Muscle layer of colon (tissue), 2 donors: Measurements from ENCODE around the gene POLR1D.

Experiments
- H3K27ac ChIP-seq: one replicate; pipeline ENCODE4 v1.7.0; 2013; ENCODE audit warnings: low read depth, mild to moderate bottlenecking, low read length, moderate library complexity
- H3K27me3 ChIP-seq, 2 donors: one replicate each; pipeline ENCODE4 v1.7.0; 2013; ENCODE audit warnings: low read length in 2 of 2, mild to moderate bottlenecking in 2 of 2; ENCODE audit not compliant: insufficient read depth in 2 of 2, control insufficient read depth in 1 of 2
- H3K36me3 ChIP-seq: one replicate; pipeline ENCODE4 v1.7.0; 2013; ENCODE audit warnings: mild to moderate bottlenecking, low read length; ENCODE audit not compliant: insufficient read depth
- H3K4me1 ChIP-seq: one replicate; pipeline ENCODE4 v1.7.0; 2013; ENCODE audit warnings: mild to moderate bottlenecking, low read length; ENCODE audit not compliant: insufficient read depth
- H3K4me3 ChIP-seq, 2 donors: one replicate each; pipeline ENCODE4 v1.7.0; 2013; ENCODE audit warnings: low read length in 2 of 2, low read depth in 1 of 2, mild to moderate bottlenecking in 1 of 2, moderate library complexity in 1 of 2
- H3K9ac ChIP-seq: one replicate; pipeline ENCODE4 v1.7.0; 2013; ENCODE audit warnings: low read length
- H3K9me3 ChIP-seq: one replicate; pipeline ENCODE4 v1.7.0; 2013; ENCODE audit warnings: mild to moderate bottlenecking, low read length
- donor health status: abdominal sarcoma.
- donor health status: Adenocarcinoma of cecum.

The POLR1D gene

DNA sequence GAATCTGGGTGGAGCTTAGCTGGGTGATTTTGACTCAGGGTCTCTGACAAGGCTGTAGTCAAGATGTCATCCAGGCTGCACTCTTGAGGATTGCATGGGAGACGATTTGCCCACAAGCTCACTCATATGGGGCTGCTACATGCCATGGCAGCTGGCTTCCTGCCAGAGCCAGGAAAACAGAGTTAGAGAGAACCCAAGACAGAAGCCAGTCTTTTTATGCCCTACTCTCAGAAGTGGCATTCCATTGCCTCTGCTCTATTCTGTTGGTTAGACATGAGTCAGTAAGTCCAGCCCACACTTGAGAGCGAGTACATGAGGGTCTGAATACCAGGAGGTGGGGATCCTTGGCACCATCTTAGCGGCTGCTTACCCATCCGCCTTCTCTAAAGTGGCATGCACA is 9.5 kb downstream of the POLR1D start:
- H3K4me1 ChIP-seq = peaks cover 5% of the 10 kb centered on the region
- H3K9ac ChIP-seq = no peak overlapping the region
- H3K4me3 ChIP-seq = no peak overlapping the region
- no peaks in the 10 kb centered on the region for H3K36me3 ChIP-seq
- H3K9me3 ChIP-seq = no peaks in the 10 kb centered on the region
- H3K27ac ChIP-seq = no peak overlapping the region
- no peaks in the 10 kb centered on the region for H3K27me3 ChIP-seq

DNA sequence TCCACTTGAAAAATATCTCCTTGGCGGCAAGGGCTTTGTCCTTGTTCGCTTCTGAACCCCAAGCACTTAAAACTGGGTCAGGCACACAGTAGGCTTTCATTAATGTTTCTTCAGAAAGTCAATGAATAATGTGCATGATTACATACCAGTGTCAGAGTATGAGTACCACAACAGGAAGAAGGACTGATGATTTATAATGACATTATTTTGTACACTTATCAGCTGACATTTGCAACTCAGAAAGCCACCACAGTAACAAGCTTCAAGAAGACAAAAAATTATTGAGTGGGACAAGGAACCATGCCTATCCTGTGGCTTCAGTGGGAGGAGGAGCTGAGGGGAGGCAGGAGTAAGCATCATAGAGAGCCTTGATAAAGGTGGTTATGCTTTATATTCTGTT is 10.0 kb downstream of the POLR1D start:
- no peak overlapping the region for H3K4me3 ChIP-seq
- H3K9ac ChIP-seq = no peak overlapping the region
- H3K27ac ChIP-seq = no peak overlapping the region
- H3K9me3 ChIP-seq = no peaks in the 10 kb centered on the region
- no peaks in the 10 kb centered on the region for H3K36me3 ChIP-seq
- H3K4me1 ChIP-seq = peaks cover 10% of the 10 kb centered on the region
- H3K27me3 ChIP-seq = no peaks in the 10 kb centered on the region

DNA sequence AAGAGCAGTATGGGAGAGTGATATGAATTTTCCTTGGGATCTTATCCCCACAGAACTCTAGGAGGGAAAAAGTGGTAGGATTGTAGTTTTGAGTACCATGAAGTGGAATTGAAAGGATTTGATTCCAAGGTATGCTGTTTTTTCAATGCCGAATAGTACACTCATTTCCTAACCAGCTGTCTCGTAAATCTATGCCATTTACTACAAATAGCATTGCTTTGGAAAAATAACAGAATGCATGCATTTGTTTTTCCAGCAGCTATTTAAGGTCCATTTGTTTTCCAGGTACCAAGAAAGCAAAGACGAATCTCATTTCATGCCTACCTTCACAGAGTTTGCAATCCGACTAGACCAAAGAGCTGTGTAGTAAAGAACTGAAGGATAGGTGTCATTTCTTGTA is 10.5 kb downstream of the POLR1D start:
- Histone ChIP-seq H3K4me3 (no peak overlapping the region), H3K36me3 (no peaks in the 10 kb centered on the region), H3K9me3 (no peaks in the 10 kb centered on the region), H3K27me3 (no peaks in the 10 kb centered on the region), H3K9ac (no peak overlapping the region), H3K4me1 (peaks cover 15% of the 10 kb centered on the region), H3K27ac (no peak overlapping the region)

DNA sequence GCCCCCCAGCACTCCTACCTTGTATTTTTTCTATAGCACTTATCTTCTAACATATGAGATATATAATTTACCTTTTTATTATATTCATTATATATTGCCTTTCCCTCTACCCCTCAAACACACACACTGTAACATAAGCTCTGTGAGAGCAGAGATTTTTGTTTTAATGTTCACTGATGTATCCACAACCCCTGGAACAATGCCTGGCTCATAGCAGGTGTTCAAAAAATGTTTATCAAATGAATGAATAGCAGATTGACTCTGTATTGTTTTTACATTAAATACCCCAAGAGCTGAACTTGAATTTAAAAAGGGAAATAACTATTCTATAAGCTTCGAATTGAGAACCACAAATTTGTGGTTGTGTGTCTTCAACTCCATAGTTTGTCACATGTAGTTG is 11.0 kb downstream of the POLR1D start:
- no peak overlapping the region for H3K27ac ChIP-seq
- H3K36me3 ChIP-seq = no peaks in the 10 kb centered on the region
- peaks cover 17% of the 10 kb centered on the region for H3K4me1 ChIP-seq
- no peaks in the 10 kb centered on the region for H3K27me3 ChIP-seq
- no peak overlapping the region for H3K9ac ChIP-seq
- H3K4me3 ChIP-seq = no peak overlapping the region
- no peaks in the 10 kb centered on the region for H3K9me3 ChIP-seq

DNA sequence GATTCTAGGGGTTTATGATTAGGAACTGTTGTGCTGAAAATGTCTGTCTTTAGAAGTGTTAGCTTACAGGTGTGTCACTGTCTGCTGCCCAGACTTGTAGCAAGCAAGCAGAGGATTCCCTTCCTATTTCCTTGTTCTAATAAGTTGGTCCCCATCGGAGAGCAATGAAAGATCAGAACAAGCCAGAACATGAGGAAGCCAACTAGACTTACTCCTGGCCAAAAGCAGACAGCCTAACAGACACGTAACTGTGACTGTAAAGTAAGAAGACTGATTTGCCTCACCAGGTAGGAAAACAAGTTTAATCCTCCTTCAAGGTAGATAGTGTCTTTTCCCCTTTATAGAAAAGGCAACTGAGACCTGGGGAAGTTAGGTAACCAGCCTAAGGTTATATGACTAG is 12.5 kb downstream of the POLR1D start:
- Histone ChIP-seq H3K4me3 (no peak overlapping the region), H3K9me3 (no peaks in the 10 kb centered on the region), H3K27me3 (no peaks in the 10 kb centered on the region), H3K9ac (no peak overlapping the region), H3K36me3 (no peaks in the 10 kb centered on the region), H3K4me1 (peaks cover 32% of the 10 kb centered on the region), H3K27ac (no peak overlapping the region)

DNA sequence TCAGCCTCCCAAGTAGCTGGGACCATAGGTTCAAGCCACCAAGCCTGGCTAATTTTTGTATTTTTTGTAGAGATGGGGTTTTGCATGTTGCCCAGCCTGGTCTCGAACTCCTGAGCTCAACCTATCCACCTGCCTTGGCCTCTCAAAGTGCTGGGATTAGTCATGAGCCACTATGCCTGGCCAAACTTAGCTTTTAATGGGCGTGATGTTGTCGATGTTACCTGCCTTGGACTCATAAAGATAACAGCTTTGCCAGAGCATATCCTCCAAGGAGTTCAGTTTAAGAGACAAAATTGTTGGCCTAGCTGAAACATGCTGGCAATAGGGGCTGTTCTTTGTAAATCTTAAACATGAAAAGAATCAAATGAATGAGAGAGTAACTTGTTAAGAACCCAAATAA is 13.1 kb downstream of the POLR1D start:
- no peak overlapping the region for H3K27ac ChIP-seq
- no peaks in the 10 kb centered on the region for H3K27me3 ChIP-seq
- H3K4me3 ChIP-seq = no peak overlapping the region
- H3K9me3 ChIP-seq = no peaks in the 10 kb centered on the region
- H3K9ac ChIP-seq = no peak overlapping the region
- no peaks in the 10 kb centered on the region for H3K36me3 ChIP-seq
- H3K4me1 ChIP-seq = peaks cover 37% of the 10 kb centered on the region

DNA sequence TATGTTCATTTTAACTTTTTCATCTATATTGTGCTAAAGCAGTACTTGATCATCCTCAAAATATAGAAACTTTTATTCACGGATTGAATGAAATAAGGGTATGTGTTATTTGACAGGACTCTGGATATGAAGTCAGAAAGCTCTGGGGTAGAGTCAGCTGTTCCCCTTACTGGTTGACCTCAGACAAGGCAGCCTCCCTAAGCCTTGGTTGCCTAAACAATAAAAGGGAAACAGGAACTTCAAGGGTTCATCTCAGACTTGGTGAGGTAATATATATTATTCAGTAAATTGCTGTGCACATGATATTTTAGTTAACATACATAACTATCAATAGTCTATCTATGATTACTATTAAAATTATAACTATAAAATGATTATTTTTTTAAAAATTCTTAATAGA is 13.6 kb downstream of the POLR1D start:
- H3K4me1 ChIP-seq = peaks cover 40% of the 10 kb centered on the region

DNA sequence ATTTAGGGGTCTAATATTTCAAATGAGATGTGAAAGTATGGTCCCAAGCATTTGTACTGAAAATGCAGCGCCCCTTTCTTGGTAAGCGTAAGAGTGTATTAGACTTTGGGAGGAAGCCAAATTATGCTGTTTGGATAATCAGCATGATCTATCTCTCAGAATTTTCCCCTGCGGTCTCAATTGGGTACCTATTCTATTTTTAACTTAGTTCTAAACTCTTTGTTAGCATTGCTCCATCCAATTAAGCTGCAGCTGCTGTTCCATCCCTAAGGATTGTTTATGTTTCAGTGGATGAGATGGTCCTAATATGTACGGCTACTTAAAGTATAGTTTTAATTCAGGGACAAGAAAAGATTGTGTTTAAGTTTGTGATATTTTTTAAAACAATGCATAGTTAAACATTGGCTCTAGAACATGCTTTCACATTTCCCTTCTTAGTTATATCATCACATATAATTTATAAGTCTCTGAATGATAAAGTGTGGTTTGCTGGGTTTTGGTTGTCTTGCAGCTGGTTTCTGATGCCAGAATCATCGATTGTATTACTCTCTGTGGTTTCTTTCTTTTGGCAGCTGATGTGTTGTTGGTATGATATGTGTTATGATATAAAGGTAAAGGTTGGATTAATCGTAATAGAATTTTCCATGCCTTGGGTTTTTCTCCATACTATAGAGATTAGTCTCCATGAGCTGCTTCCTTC is 15.0 kb downstream of the POLR1D start:
- H3K4me3 ChIP-seq = no peak overlapping the region
- H3K36me3 ChIP-seq = no peaks in the 10 kb centered on the region
- H3K9me3 ChIP-seq = no peaks in the 10 kb centered on the region
- H3K27ac ChIP-seq = peak overlapping the region; percentile 12
- H3K9ac ChIP-seq = no peak overlapping the region
- peaks cover 42% of the 10 kb centered on the region for H3K4me1 ChIP-seq
- H3K27me3 ChIP-seq = no peaks in the 10 kb centered on the region

More for the DNA sequence above, 13.6 kb downstream of the POLR1D start:
- Histone ChIP-seq H3K9me3 (no peaks in the 10 kb centered on the region), H3K9ac (no peak overlapping the region), H3K27me3 (no peaks in the 10 kb centered on the region), H3K27ac (no peak overlapping the region), H3K36me3 (no peaks in the 10 kb centered on the region), H3K4me3 (no peak overlapping the region)

DNA sequence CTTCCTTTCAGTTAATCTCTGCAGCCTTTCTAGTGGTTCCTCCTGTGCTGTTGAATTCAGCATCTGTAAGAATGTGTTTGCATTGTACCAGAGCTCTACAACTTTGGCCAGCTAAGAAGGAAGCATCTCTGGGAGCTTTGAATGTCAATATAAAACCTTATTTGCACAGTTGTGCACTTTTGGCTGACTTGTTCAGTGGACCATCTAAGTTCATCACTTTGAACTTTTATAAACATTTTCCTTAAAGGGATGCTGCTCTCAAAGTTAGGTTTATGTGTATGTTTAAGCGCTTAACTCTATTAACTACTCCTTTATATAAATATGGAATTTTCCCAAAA is 15.6 kb downstream of the POLR1D start:
- H3K9me3 ChIP-seq = no peaks in the 10 kb centered on the region
- H3K4me1 ChIP-seq = peaks cover 46% of the 10 kb centered on the region
- H3K27ac ChIP-seq = peak overlapping the region; percentile 12
- no peak overlapping the region for H3K9ac ChIP-seq
- no peaks in the 10 kb centered on the region for H3K27me3 ChIP-seq
- H3K4me3 ChIP-seq = no peak overlapping the region
- H3K36me3 ChIP-seq = no peaks in the 10 kb centered on the region

DNA sequence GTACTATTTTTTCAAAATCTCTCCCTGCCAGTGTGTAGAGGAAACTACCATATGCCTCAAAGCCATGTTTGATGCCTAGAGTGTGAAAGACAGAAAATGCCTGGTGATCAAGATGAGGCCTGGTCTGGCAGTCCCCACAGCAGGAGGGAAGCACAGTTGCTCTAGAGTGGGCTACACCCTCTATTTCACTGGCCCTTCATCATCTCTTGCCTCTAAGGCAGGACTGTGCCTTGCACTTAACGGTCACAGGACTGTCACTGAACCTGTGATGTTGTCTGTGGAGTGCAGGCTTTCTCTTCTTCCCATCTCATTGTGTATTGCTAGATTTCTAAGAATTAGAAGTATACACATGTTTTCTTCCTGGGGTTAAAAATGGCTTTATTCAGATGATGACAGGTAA is 16.3 kb downstream of the POLR1D start:
- H3K36me3 ChIP-seq = no peaks in the 10 kb centered on the region
- no peaks in the 10 kb centered on the region for H3K9me3 ChIP-seq
- H3K9ac ChIP-seq = no peak overlapping the region
- H3K27me3 ChIP-seq = no peaks in the 10 kb centered on the region
- H3K4me1 ChIP-seq = peaks cover 53% of the 10 kb centered on the region
- H3K4me3 ChIP-seq = no peak overlapping the region
- peak overlapping the region; percentile 63 for H3K27ac ChIP-seq

DNA sequence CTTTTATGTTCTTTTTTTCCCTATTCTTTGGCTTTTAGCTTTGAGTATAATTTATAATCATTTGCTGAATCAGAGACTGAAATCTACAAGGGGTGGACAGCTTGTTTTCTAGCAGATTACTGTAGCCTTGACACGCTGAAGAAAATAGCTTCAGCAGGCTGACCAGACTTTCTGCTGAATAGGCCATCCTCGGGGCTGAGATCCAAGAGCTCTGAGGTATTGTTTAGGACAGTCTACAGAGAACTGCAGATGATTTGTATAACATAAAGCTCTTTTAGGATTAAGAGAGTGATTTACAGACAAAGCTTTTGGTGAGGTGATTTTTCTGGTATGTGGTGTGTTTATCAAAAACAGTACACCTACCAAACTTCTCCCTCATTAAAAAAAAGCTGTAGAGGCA is 16.8 kb downstream of the POLR1D start:
- H3K27ac ChIP-seq = peak overlapping the region; percentile 63
- H3K4me3 ChIP-seq = no peak overlapping the region
- H3K36me3 ChIP-seq = no peaks in the 10 kb centered on the region
- H3K4me1 ChIP-seq = peaks cover 56% of the 10 kb centered on the region
- no peaks in the 10 kb centered on the region for H3K9me3 ChIP-seq
- H3K27me3 ChIP-seq = no peaks in the 10 kb centered on the region
- no peak overlapping the region for H3K9ac ChIP-seq

DNA sequence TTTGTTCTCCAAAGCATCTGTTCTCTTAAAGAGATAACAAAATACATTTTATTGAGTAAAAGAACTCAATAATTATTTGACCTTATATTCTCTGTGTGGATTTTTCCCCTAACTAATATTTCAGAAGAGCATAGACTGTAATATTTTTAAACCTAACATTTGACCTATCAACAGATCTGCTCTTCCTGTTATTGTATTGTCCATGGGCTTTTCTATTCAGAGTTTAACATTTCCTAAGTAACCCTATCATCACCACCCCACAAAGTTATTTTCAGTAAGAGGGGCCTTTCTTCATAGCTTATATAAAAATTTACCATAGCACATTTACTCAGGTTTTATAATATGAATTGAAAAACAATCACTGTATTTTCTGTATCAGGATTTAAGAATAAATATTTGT is 17.5 kb downstream of the POLR1D start:
- Histone ChIP-seq H3K9ac (no peak overlapping the region), H3K27me3 (no peaks in the 10 kb centered on the region), H3K36me3 (no peaks in the 10 kb centered on the region), H3K27ac (peak overlapping the region; percentile 63), H3K9me3 (no peaks in the 10 kb centered on the region), H3K4me3 (no peak overlapping the region), H3K4me1 (peaks cover 62% of the 10 kb centered on the region)
